CD4-positive, CD25-positive, alpha-beta regulatory T cell (primary cell): ENCODE results near the gene FUT8. TPM values are rescaled to one million over a fixed set of nuclear protein-coding genes. Genes with fewer than 3 reads are reported as not detected.

Source experiments
- ATAC-seq, 2 donors: fragments of 150-1000 bp; cut with Tn5 transposase; one replicate each; pipeline ENCODE4 v1.10.0; 2021; ENCODE audit warnings: low read depth in 2 of 2, moderate number of reproducible peaks in 2 of 2, moderate library complexity in 1 of 2
- DNase-seq, 3 donors: peaks; one replicate each; pipeline versions ENCODE4 v3.0.0 to v3.0.0-alpha.2; 2012 to 2022; ENCODE audit warnings: mixed read lengths in 1 of 3
- H3K27ac ChIP-seq: one replicate; pipeline ENCODE4 v1.7.0; 2013; ENCODE audit warnings: mild to moderate bottlenecking, low read length; ENCODE audit not compliant: insufficient read depth, poor library complexity, severe bottlenecking
- H3K27me3 ChIP-seq: one replicate; pipeline ENCODE4 v1.7.0; 2013; ENCODE audit warnings: low read length; ENCODE audit not compliant: control insufficient read depth, insufficient read depth
- H3K36me3 ChIP-seq: one replicate; pipeline ENCODE4 v1.7.0; 2013; ENCODE audit warnings: mild to moderate bottlenecking, low read length, moderate library complexity; ENCODE audit not compliant: control insufficient read depth, insufficient read depth
- H3K4me1 ChIP-seq: 2 replicates; pipeline ENCODE4 v1.7.0; 2013; ENCODE audit warnings: mild to moderate bottlenecking, low read length; ENCODE audit not compliant: insufficient read depth, control insufficient read depth, poor library complexity, severe bottlenecking
- H3K4me3 ChIP-seq: one replicate; pipeline ENCODE4 v1.7.0; 2013; ENCODE audit warnings: low read depth, mild to moderate bottlenecking, low read length, moderate library complexity
- H3K9me3 ChIP-seq, 2 experiments: 1 replicate in 1 of 2; 2 replicates in 1 of 2; pipeline ENCODE4 v1.7.0; 2013; ENCODE audit warnings: low read length in 2 of 2, mild to moderate bottlenecking in 1 of 2, moderate library complexity in 1 of 2; ENCODE audit not compliant: control insufficient read depth in 2 of 2
- H3K27ac Mint-ChIP-seq, 3 donors: one replicate each; pipeline ENCODE4 v1.8.0; 2020 to 2022; ENCODE audit warnings: mild to moderate bottlenecking in 3 of 3, mixed read lengths in 3 of 3, moderate library complexity in 2 of 3
- H3K27me3 Mint-ChIP-seq: one replicate; pipeline ENCODE4 v1.8.0; 2022; ENCODE audit warnings: mild to moderate bottlenecking, mixed read lengths
- H3K36me3 Mint-ChIP-seq: one replicate; pipeline ENCODE4 v1.8.0; 2020; ENCODE audit warnings: mixed read lengths
- H3K4me1 Mint-ChIP-seq, 4 donors: one replicate each; pipeline ENCODE4 v1.8.0; 2020 to 2022; ENCODE audit warnings: mixed read lengths in 4 of 4, mild to moderate bottlenecking in 1 of 4
- H3K4me3 Mint-ChIP-seq, 4 donors: one replicate each; pipeline ENCODE4 v1.8.0; 2020 to 2022; ENCODE audit warnings: mild to moderate bottlenecking in 4 of 4, mixed read lengths in 4 of 4, moderate library complexity in 3 of 4
- H3K9me3 Mint-ChIP-seq, 7 donors: one replicate each; pipeline ENCODE4 v1.8.0; 2020 to 2022; ENCODE audit warnings: mixed read lengths in 7 of 7, mild to moderate bottlenecking in 3 of 7, moderate library complexity in 2 of 7
- polyA plus RNA-seq, 4 donors: library from polyadenylated mRNA; unstranded; fragments of 300-500 nt; fragmentation: Illumina TruSeq; gene quantifications; one replicate each; pipeline ENCODE4 v1.2.3, GENCODE V29; 2021
- total RNA-seq: library from RNA; stranded (reverse); gene quantifications from one replicate; pipeline ENCODE4 v1.2.3, GENCODE V29; 2022

Gene FUT8
- total and polyA plus RNA-seq, 5 donors from 2014 or later: 15.3 to 59.2 (median 22.2) TPM

GRCh38 chr14:65471038-65471878, 58.7 kb downstream of the FUT8 start:
- no peaks in the 10 kb centered on the region for H3K27me3 ChIP-seq
- no peaks in the 10 kb centered on the region for H3K4me1 ChIP-seq
- Mint-ChIP-seq H3K4me3 (no peak overlapping the region), H3K27ac (peak overlapping the region; percentile 26 to 78 (median 33)), H3K36me3 (peaks cover 15% of the 10 kb centered on the region), H3K4me1 (peaks cover 27 to 56% (median 43%) of the 10 kb centered on the region in 4 donors), H3K9me3 (no peaks in the 10 kb centered on the region), H3K27me3 (no peaks in the 10 kb centered on the region)
- no peak overlapping the region for H3K4me3 ChIP-seq
- H3K27ac ChIP-seq: no peak overlapping the region
- peak in 1 of 2 donors; percentile 8 for ATAC-seq
- no peaks in the 10 kb centered on the region for H3K9me3 ChIP-seq
- H3K36me3 ChIP-seq: peaks cover 8% of the 10 kb centered on the region
- no peak for DNase-seq

DNA sequence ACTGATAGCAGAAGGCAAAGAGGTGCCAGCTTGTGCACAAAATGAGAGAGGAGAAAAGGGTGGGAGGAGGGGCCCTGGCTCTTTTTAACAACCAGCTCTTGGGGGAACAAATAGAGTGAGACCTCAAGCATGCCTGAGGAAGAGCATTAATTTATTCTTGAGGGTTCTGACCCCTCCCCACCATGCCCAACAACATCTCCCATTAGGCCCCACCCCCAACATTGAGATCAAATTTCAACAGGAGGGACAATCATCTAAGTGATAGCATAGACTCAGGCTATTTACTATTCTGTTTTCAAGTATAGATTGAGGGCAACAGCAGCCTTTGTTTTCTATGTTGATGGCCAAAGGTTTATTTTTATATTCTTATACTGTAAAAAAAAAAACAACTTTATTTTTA, 59.7 kb downstream of the FUT8 start:
- DNase-seq (no peak), ATAC-seq (no peak)
- no peak overlapping the region for H3K4me3 ChIP-seq
- Mint-ChIP-seq H3K4me3 (no peak overlapping the region), H3K4me1 (peaks cover 29 to 60% (median 42%) of the 10 kb centered on the region in 4 donors), H3K27ac (peak overlapping the region in 1 of 3 donors; percentile 78), H3K36me3 (peaks cover 15% of the 10 kb centered on the region), H3K27me3 (no peaks in the 10 kb centered on the region), H3K9me3 (no peaks in the 10 kb centered on the region)
- peaks cover 8% of the 10 kb centered on the region for H3K36me3 ChIP-seq
- H3K27ac ChIP-seq: no peak overlapping the region
- H3K9me3 ChIP-seq: no peaks in the 10 kb centered on the region
- peaks cover 4% of the 10 kb centered on the region for H3K4me1 ChIP-seq
- H3K27me3 ChIP-seq: no peaks in the 10 kb centered on the region

DNA sequence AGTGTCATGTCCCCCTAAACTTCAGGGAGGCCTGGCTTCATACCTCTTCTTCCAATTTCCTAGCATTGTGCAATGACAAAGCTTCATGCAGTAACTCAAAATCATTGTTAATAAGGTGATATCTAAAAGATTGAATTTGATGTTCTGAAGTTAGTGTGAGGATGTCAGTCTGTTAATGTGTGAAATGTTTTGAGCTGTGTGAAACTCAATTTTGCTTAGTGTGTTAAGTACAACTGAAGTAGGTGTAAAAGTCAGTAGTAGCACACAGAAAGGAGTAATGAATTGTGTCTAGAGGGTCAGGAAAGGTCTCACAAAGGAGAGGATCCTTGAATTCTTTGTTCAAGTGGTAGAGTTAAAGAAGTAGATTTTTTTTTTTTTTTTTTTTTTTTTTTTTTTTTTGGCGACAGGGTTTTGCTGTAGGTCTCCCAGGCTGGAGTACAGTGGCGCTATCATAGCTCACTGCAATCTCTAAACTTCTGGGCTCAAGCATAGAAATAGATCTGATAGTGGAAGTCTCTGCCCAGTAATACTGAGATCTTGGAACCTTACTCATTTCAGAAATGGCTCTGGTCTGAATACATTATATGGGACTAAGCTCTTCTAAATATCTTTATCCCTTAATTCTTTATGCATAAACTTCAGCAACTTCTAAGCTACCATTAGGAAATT, 63.9 kb downstream of the FUT8 start:
- H3K4me3 ChIP-seq: no peak overlapping the region
- no peak overlapping the region for H3K27ac ChIP-seq
- peak overlapping the region in 2 of 3 donors; percentile 68 to 71 for H3K27ac Mint-ChIP-seq

DNA sequence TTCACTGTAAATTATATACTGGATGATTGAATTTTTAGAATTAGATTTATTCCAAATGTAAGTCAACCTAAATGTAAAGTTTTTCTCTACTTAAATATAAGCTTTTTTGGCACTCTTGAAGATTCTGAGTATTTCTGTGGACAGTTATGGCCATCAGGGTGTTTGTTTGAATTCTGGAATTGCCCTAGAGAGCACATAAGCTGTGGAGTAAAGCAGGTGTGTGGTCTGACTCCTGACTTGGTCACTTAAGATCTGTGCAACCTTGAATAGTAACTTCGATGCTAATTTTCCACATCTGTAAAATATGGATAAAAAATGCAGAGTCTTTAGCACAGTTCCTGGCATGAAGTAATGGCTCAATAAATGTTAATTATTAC, 64.4 kb downstream of the FUT8 start:
- ATAC-seq: no peak
- H3K4me3 ChIP-seq: no peak overlapping the region
- DNase-seq: no peak
- Mint-ChIP-seq H3K4me1 (peaks cover 23 to 72% (median 60%) of the 10 kb centered on the region in 4 donors), H3K27me3 (no peaks in the 10 kb centered on the region), H3K36me3 (peaks cover 18% of the 10 kb centered on the region), H3K4me3 (no peak overlapping the region), H3K27ac (peak overlapping the region in 2 of 3 donors; percentile 68 to 71), H3K9me3 (no peaks in the 10 kb centered on the region)
- H3K9me3 ChIP-seq: no peaks in the 10 kb centered on the region
- no peaks in the 10 kb centered on the region for H3K27me3 ChIP-seq
- H3K27ac ChIP-seq: no peak overlapping the region
- peaks cover 17% of the 10 kb centered on the region for H3K4me1 ChIP-seq
- no peaks in the 10 kb centered on the region for H3K36me3 ChIP-seq

More for the DNA sequence above, 63.9 kb downstream of the FUT8 start:
- peaks cover 28 to 72% (median 60%) of the 10 kb centered on the region in 4 donors for H3K4me1 Mint-ChIP-seq
- DNase-seq (peak in 1 of 3 donors; percentile 19), ATAC-seq (no peak)
- H3K27me3 Mint-ChIP-seq: no peaks in the 10 kb centered on the region
- no peaks in the 10 kb centered on the region for H3K36me3 ChIP-seq
- peaks cover 16% of the 10 kb centered on the region for H3K4me1 ChIP-seq
- no peak overlapping the region for H3K4me3 Mint-ChIP-seq
- H3K27me3 ChIP-seq: no peaks in the 10 kb centered on the region
- H3K9me3 Mint-ChIP-seq: no peaks in the 10 kb centered on the region
- no peaks in the 10 kb centered on the region for H3K9me3 ChIP-seq
- peaks cover 13% of the 10 kb centered on the region for H3K36me3 Mint-ChIP-seq

DNA sequence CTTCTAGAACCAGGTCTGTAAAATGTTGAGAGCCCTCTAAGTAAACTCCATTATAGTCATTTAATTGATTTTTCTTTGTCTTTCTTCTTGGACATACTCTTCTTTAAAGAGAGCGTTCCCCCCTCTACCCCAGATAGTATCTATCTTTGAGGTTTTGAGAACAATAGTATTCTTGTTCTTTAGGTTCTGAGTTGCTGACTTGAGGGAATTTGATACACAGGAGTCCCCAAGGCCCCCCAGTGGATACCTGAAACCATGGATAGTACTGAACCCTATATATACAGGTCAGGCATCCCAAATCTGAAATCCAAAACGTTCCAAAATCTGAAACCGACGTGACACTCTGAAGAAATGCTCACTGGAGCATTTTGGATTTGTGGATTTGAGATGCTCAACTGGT, 65.5 kb downstream of the FUT8 start:
- ATAC-seq (no peak), DNase-seq (no peak)
- no peak overlapping the region for H3K27ac ChIP-seq
- no peaks in the 10 kb centered on the region for H3K9me3 Mint-ChIP-seq
- H3K4me1 ChIP-seq: peaks cover 17% of the 10 kb centered on the region
- H3K36me3 ChIP-seq: no peaks in the 10 kb centered on the region
- H3K36me3 Mint-ChIP-seq: peaks cover 25% of the 10 kb centered on the region
- no peak overlapping the region for H3K4me3 Mint-ChIP-seq
- no peaks in the 10 kb centered on the region for H3K9me3 ChIP-seq
- H3K4me1 Mint-ChIP-seq: peaks cover 21 to 80% (median 64%) of the 10 kb centered on the region in 4 donors
- H3K27me3 ChIP-seq: no peaks in the 10 kb centered on the region
- H3K27me3 Mint-ChIP-seq: no peaks in the 10 kb centered on the region
- no peak overlapping the region for H3K27ac Mint-ChIP-seq
- peak overlapping the region; percentile 14 for H3K4me3 ChIP-seq

GRCh38 chr14:65478596-65478995, 66.1 kb downstream of the FUT8 start:
- peak; percentile 75 to 87 for ATAC-seq
- Mint-ChIP-seq H3K9me3 (no peaks in the 10 kb centered on the region), H3K4me1 (peaks cover 21 to 75% (median 66%) of the 10 kb centered on the region in 4 donors), H3K27ac (no peak overlapping the region), H3K36me3 (peaks cover 28% of the 10 kb centered on the region), H3K4me3 (no peak overlapping the region), H3K27me3 (no peaks in the 10 kb centered on the region)
- Histone ChIP-seq H3K9me3 (no peaks in the 10 kb centered on the region), H3K4me3 (peak overlapping the region; percentile 14), H3K4me1 (peaks cover 17% of the 10 kb centered on the region), H3K27me3 (no peaks in the 10 kb centered on the region), H3K36me3 (no peaks in the 10 kb centered on the region), H3K27ac (no peak overlapping the region)
- peak in 2 of 3 donors; percentile 31 to 66 for DNase-seq

- Histone ChIP-seq H3K27me3 (no peaks in the 10 kb centered on the region), H3K9me3 (no peaks in the 10 kb centered on the region), H3K36me3 (no peaks in the 10 kb centered on the region), H3K27ac (peak overlapping the region; percentile 6), H3K4me1 (peaks cover 17% of the 10 kb centered on the region), H3K4me3 (no peak overlapping the region)
- H3K9me3 Mint-ChIP-seq: no peaks in the 10 kb centered on the region
- H3K4me3 Mint-ChIP-seq: peak overlapping the region in 1 of 4 donors; percentile 15
- H3K36me3 Mint-ChIP-seq: peaks cover 25% of the 10 kb centered on the region
- peak overlapping the region in 1 of 3 donors; percentile 48 for H3K27ac Mint-ChIP-seq
- no peak for ATAC-seq
- H3K27me3 Mint-ChIP-seq: no peaks in the 10 kb centered on the region
- no peak for DNase-seq
- H3K4me1 Mint-ChIP-seq: peaks cover 18 to 77% (median 69%) of the 10 kb centered on the region in 4 donors
These were observed 66.9 kb downstream of the FUT8 start for GRCh38 chr14:65479386-65479785.
